ENCODE measurements around the gene HCLS1. TPM values are rescaled to one million over a fixed set of nuclear protein-coding genes. Genes with fewer than 3 reads are reported as not detected.

Gene HCLS1
- total RNA-seq, 2 donors from 2014 or later: 14.6 to 27.0 TPM

DNA sequence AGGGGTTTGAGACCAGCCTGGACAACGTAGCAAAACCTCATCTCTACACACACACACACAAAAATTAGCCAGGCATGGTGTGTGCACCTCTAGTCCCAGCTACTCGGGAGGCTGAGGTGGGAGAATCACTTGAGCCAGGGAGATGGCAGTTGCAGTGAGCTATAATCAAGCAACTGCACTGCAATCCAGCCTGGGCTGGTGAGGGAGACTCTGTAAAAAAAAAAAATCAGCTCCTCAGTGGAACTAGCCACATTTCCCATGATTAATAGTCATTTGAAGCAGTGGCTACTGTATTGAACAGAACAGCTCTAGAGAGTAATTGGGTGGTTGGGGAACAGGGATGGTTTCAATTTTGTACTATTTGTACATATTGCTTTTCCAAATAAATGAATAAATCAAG, 79.0 kb downstream of the HCLS1 start:
- no peak for DNase-seq (ENCODE audit: low spot score)
- no peak overlapping the region for H3K4me3 ChIP-seq
- intact Hi-C loops (cut with DNase I): no loop called here
- no peaks in the 10 kb centered on the region for H3K4me1 ChIP-seq (replicated peaks)
- H3K36me3 ChIP-seq: no peaks in the 10 kb centered on the region
- no peaks in the 10 kb centered on the region for H3K9me3 ChIP-seq
- TF ChIP-seq, protein P1, sequence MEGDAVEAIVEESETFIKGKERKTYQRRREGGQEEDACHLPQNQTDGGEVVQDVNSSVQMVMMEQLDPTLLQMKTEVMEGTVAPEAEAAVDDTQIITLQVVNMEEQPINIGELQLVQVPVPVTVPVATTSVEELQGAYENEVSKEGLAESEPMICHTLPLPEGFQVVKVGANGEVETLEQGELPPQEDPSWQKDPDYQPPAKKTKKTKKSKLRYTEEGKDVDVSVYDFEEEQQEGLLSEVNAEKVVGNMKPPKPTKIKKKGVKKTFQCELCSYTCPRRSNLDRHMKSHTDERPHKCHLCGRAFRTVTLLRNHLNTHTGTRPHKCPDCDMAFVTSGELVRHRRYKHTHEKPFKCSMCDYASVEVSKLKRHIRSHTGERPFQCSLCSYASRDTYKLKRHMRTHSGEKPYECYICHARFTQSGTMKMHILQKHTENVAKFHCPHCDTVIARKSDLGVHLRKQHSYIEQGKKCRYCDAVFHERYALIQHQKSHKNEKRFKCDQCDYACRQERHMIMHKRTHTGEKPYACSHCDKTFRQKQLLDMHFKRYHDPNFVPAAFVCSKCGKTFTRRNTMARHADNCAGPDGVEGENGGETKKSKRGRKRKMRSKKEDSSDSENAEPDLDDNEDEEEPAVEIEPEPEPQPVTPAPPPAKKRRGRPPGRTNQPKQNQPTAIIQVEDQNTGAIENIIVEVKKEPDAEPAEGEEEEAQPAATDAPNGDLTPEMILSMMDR (IDR thresholded peaks at IDR 0.05): no peak
- TF ChIP-seq POLR2AphosphoS5 (IDR thresholded peaks at IDR 0.05): no peak
- no peaks in the 10 kb centered on the region for H3K27me3 ChIP-seq (replicated peaks; ENCODE audit: insufficient read depth)
- no peak overlapping the region for H3K27ac ChIP-seq
- WGBS: 76% methylated on average over 2 of the region's 2 CpGs

Small RNAs within 50 kb of the gene (small RNA-seq; reads per million reads assigned to genes)
- gene RNU4-62P: 0 reads per million in 2 donors

Other genes starting within 250 kb of the HCLS1 start
- 1 to 10 TPM; 1.0 to 3.0 TPM for gene POLQ, start 114.9 kb downstream of the HCLS1 start, total RNA-seq
- not detected for gene ARGFX, start 93.0 kb downstream of the HCLS1 start, total RNA-seq
- under 1 TPM; 0.18 to 0.68 TPM for gene FBXO40, start 67.5 kb downstream of the HCLS1 start, total RNA-seq
- gene GOLGB1, start 88.8 kb upstream of the HCLS1 start, total RNA-seq: 100 to 1,000 TPM in 1 of 2 donors, 10 to 100 TPM in 1; 80.3 to 102 TPM
- 10 to 100 TPM; 16.2 to 17.9 TPM for gene IQCB1, start 174.2 kb upstream of the HCLS1 start, total RNA-seq
- gene EAF2, start 174.3 kb upstream of the HCLS1 start, total RNA-seq: 10 to 100 TPM; 35.6 to 37.8 TPM
- gene SLC15A2, start 233.5 kb upstream of the HCLS1 start, total RNA-seq: 10 to 100 TPM; 44.1 to 51.1 TPM

Measured in prostate gland (tissue), 2 donors.